NCI-H1930 (cell line): Measurements from ENCODE around the gene RBPMS2.

ENCODE experiments used
- DNase-seq, 2 experiments: peaks; one replicate each; lab custom pipeline; 2025; lab: John Stamatoyannopoulos, UW

Gene RBPMS2

DNA sequence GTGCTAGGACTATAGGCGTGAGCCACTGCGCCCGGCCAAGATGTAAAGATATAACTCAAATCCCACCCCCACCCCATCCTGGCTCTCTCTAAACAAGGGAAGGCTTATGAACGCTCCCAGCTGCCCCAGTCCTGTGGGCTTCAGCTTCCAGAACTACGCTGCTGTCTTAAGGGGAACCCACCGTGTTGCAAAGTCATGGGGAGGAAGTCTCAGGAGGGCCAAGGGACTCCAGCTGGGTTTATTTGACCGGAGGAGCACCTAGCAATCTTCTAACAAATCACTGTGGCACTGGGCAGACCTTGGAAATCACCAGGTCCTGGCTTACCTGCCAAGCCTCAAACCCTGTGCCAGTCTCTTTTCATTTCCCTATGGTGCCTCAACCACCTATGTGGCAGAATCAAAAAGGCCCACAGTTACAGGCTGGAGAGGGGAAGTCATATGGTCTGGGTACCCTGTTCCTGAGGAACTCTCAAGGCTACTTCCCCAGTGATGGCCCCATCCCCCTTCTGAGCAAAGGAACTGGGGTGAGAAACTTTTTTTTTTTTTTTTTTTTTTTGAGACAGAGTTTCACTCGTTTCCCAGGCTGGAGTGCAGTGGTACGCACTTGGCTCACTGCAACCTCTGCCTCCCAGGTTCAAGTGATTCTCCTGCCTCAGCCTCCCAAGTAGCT, 83.4 kb downstream of the RBPMS2 start:
- DNase-seq, result no peak

DNA sequence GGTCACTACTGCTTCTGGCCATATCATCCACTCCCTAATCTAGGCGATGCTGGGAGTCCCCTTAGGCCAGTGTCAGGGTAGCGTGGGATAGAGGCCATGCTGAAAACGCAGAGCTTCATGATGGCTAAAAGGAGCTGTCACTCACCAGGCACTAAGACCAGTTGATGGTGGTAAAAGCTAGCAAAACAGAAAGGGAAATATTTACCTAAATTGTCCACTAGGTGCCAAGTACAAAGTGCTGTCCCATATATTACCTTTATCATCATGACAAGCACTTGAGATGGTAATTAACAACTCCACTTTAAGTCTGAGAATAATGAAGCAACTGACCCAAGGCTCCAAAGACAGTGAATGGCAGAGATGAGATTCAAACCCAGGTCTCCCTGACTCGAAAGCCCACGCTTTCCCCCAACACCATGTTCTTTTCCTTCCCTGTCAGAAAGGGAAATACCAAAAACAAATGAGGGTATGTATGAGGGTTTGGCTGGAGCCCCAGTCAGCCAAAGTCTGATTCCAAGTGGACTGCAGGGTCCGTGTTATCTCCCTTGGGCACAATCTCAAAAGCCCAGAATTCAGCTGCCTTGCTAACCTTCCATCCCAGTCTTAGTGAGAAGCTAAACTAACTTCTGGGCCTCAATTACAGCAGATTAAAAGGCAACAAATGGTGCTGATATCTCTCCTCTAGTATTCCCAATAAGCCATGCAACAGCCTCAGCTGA, 84.7 kb downstream of the RBPMS2 start:
- DNase-seq, result no peak

- DNase-seq, result no peak
These were observed 85.4 kb downstream of the RBPMS2 start for GRCh38 chr15:64690008-64690407.
